ENCODE results near the gene RHOF. TPM values are rescaled to one million over a fixed set of nuclear protein-coding genes. Genes with fewer than 3 reads are reported as not detected.
A peak's percentile ranks its signal among the peaks of the same experiment; 100 is the strongest.

The RHOF gene
- total RNA-seq, 2 experiments from 2014 or later, result 23.5 to 53.7 TPM

- DNase-seq (ENCODE audit: low spot score), result peak; percentile 99
- TF ChIP-seq CTCF (conservative IDR thresholded peaks at IDR 0.05; ENCODE audit: low read length) (0 out of 2 replicates have a peak, but pooled peaks have one; percentile 35), EZH2phosphoT487 (IDR thresholded peaks at IDR 0.05; ENCODE audit: borderline replicate concordance, low read depth, low read length) (no peak)
- no peaks in the 10 kb centered on the region for H3K36me3 ChIP-seq (ENCODE audit: insufficient read depth, low read length)
- no peaks in the 10 kb centered on the region for H3K9me2 ChIP-seq (ENCODE audit: insufficient read depth, low read length)
- peak overlapping the region; percentile 76 for H2AFZ ChIP-seq (ENCODE audit: low read length)
- no peaks in the 10 kb centered on the region for H3K79me2 ChIP-seq (ENCODE audit: insufficient read depth, low read depth, low read length)
- ChIA-PET POLR2A (no interaction called here), CTCF (ENCODE audit: unreplicated experiment) (no interaction called here)
- H4K20me1 ChIP-seq (ENCODE audit: insufficient read depth, low read length), result no peaks in the 10 kb centered on the region
- intact Hi-C loops (cut with micrococcal nuclease; ENCODE audit: unreplicated experiment), result loop anchor here (2.0 kb wide), 1 partner anchor 49 kb away; the partner anchor contains the start of gene PSMD9
- peaks cover 13% of the 10 kb centered on the region for H3K4me1 ChIP-seq (ENCODE audit: insufficient read depth, low read length, poor library complexity, severe bottlenecking)
- BruUV-seq (replicated peaks), result no TSS peak
- H3K27ac ChIP-seq (ENCODE audit: low read depth, low read length, poor library complexity, severe bottlenecking), result no peak overlapping the region
- peak overlapping the region; percentile 71 for H3K4me3 ChIP-seq (ENCODE audit: low read depth, low read length, poor library complexity, severe bottlenecking)
- peak overlapping the region; percentile 72 for H3K4me2 ChIP-seq (ENCODE audit: low read length)
- H3K9me3 ChIP-seq (ENCODE audit: low read length), result no peaks in the 10 kb centered on the region
These were observed 45.9 kb upstream of the RHOF start for GRCh38 chr12:121839106-121839992.

GRCh38 chr12:121838126-121838525 is 44.6 kb upstream of the RHOF start:
- intact Hi-C loops (cut with micrococcal nuclease; ENCODE audit: unreplicated experiment), result loop anchor here (2.0 kb wide), 1 partner anchor 51 kb away; the partner anchor contains the start of gene PSMD9
- BruUV-seq (replicated peaks), result no TSS peak
- H3K4me3 ChIP-seq (ENCODE audit: low read depth, low read length, poor library complexity, severe bottlenecking), result no peak overlapping the region
- no peaks in the 10 kb centered on the region for H3K36me3 ChIP-seq (ENCODE audit: insufficient read depth, low read length)
- H3K27ac ChIP-seq (ENCODE audit: low read depth, low read length, poor library complexity, severe bottlenecking), result no peak overlapping the region
- H3K4me1 ChIP-seq (ENCODE audit: insufficient read depth, low read length, poor library complexity, severe bottlenecking), result peaks cover 13% of the 10 kb centered on the region
- H2AFZ ChIP-seq (ENCODE audit: low read length), result no peak overlapping the region
- H3K9me2 ChIP-seq (ENCODE audit: insufficient read depth, low read length), result no peaks in the 10 kb centered on the region
- H4K20me1 ChIP-seq (ENCODE audit: insufficient read depth, low read length), result no peaks in the 10 kb centered on the region
- H3K4me2 ChIP-seq (ENCODE audit: low read length), result no peak overlapping the region
- no peaks in the 10 kb centered on the region for H3K79me2 ChIP-seq (ENCODE audit: insufficient read depth, low read depth, low read length)
- ChIA-PET CTCF (ENCODE audit: unreplicated experiment) (interaction anchor here (1.3 to 1.5 kb wide), 2 partner anchors 28 to 44 kb away, joined by 4 to 7 read pairs; no protein-coding TSS in a partner anchor), POLR2A (interaction anchor here (0.7 to 1.1 kb wide), 3 partner anchors 22 to 50 kb away, joined by 3 to 8 read pairs (median 3); no protein-coding TSS in a partner anchor)
- no peaks in the 10 kb centered on the region for H3K9me3 ChIP-seq (ENCODE audit: low read length)
- no peak for DNase-seq (ENCODE audit: low spot score)
- no peak for TF ChIP-seq EZH2phosphoT487 (IDR thresholded peaks at IDR 0.05; ENCODE audit: borderline replicate concordance, low read depth, low read length)
- no peak for TF ChIP-seq CTCF (conservative IDR thresholded peaks at IDR 0.05; ENCODE audit: low read length)
